Measurements from ENCODE around the gene CRBN. TPM values are rescaled to one million over a fixed set of nuclear protein-coding genes. Genes with fewer than 3 reads are reported as not detected.
A peak's percentile ranks its signal among the peaks of the same experiment; 100 is the strongest.

CRBN gene
- total and polyA plus RNA-seq, 8 donors, result 13.8 to 31.8 (median 24.2) TPM

- DNase-seq (no peak), FAIRE-seq (no peak), ATAC-seq (peak in 2 of 4 donors; percentile 29 to 36)
- 16 to 20% methylated on average over 11 of the region's 11 CpGs for WGBS, 2 donors
- no peaks in the 10 kb centered on the region for H3K9me3 ChIP-seq
- no peaks in the 10 kb centered on the region for H3K27me3 ChIP-seq
- H3K4me1 ChIP-seq, result no peaks in the 10 kb centered on the region
- H3K4me3 ChIP-seq, result no peak overlapping the region
- intact Hi-C loops (cut with DNase I), result no loop called here
- TF ChIP-seq CTCF (IDR thresholded peaks at IDR 0.05), result no peak
- no peaks in the 10 kb centered on the region for H3K36me3 ChIP-seq
- no peak overlapping the region for H3K27ac ChIP-seq
These were observed 69.8 kb downstream of the CRBN start for GRCh38 chr3:3109407-3110298.

GRCh38 chr3:3107858-3108257 is 71.6 kb downstream of the CRBN start:
- Histone ChIP-seq H3K27me3 (no peaks in the 10 kb centered on the region), H3K27ac (no peak overlapping the region), H3K36me3 (no peaks in the 10 kb centered on the region), H3K4me1 (no peaks in the 10 kb centered on the region), H3K9me3 (no peaks in the 10 kb centered on the region), H3K4me3 (no peak overlapping the region)
- DNase-seq (no peak), FAIRE-seq (no peak), ATAC-seq (no peak)
- intact Hi-C loops (cut with DNase I), result no loop called here
- 54 to 70% methylated on average over 3 of the region's 3 CpGs for WGBS, 2 donors
- no peak for TF ChIP-seq CTCF (IDR thresholded peaks at IDR 0.05)

- no peaks in the 10 kb centered on the region for H3K9me3 ChIP-seq
- ATAC-seq (no peak), FAIRE-seq (no peak), DNase-seq (no peak)
- WGBS, 2 donors, result 95 to 98% methylated on average over 3 of the region's 3 CpGs
- H3K4me1 ChIP-seq, result no peaks in the 10 kb centered on the region
- no peaks in the 10 kb centered on the region for H3K36me3 ChIP-seq
- H3K4me3 ChIP-seq, result no peak overlapping the region
- no peak overlapping the region for H3K27ac ChIP-seq
- H3K27me3 ChIP-seq, result no peaks in the 10 kb centered on the region
- intact Hi-C loops (cut with DNase I), result no loop called here
- no peak for TF ChIP-seq CTCF (IDR thresholded peaks at IDR 0.05)
These were observed 72.3 kb downstream of the CRBN start for GRCh38 chr3:3107181-3107580.

- no peak for ATAC-seq
- TF ChIP-seq CTCF (IDR thresholded peaks at IDR 0.05), result no peak
- intact Hi-C loops (cut with DNase I), result no loop called here
- Histone ChIP-seq H3K36me3 (no peaks in the 10 kb centered on the region), H3K27ac (no peak overlapping the region), H3K27me3 (no peaks in the 10 kb centered on the region), H3K9me3 (no peaks in the 10 kb centered on the region), H3K4me1 (no peaks in the 10 kb centered on the region), H3K4me3 (no peak overlapping the region)
- no peak for DNase-seq
- FAIRE-seq, result no peak
- 52 to 71% methylated on average over 4 of the region's 4 CpGs for WGBS, 2 donors
These were observed 73.7 kb downstream of the CRBN start for GRCh38 chr3:3105815-3106214.

- H3K27me3 ChIP-seq, result no peaks in the 10 kb centered on the region
- ATAC-seq (no peak), DNase-seq (no peak), FAIRE-seq (no peak)
- no peak for TF ChIP-seq CTCF (IDR thresholded peaks at IDR 0.05)
- no peak overlapping the region for H3K4me3 ChIP-seq
- no peaks in the 10 kb centered on the region for H3K9me3 ChIP-seq
- no peaks in the 10 kb centered on the region for H3K4me1 ChIP-seq
- no peak overlapping the region for H3K27ac ChIP-seq
- 72 to 89% methylated on average over 3 of the region's 3 CpGs for WGBS, 2 donors
- intact Hi-C loops (cut with DNase I), result no loop called here
- H3K36me3 ChIP-seq, result no peaks in the 10 kb centered on the region
These were observed 74.2 kb downstream of the CRBN start for GRCh38 chr3:3105246-3105645.

All from pancreas (tissue), 10 donors.